Hematopoietic multipotent progenitor cell treated with erythropoietin and hydrocortisone succinate and interleukin-3 and kit ligand, for 15 days (in vitro differentiated cells): ENCODE results near the gene GRK5.
"Not testable (repeated sequence)": the region's sequence is repeated elsewhere in the genome, so short reads cannot be mapped to it uniquely, and the experiment has no call there.

Experiments used
- DNase-seq: peaks from one replicate; pipeline ENCODE4 v3.0.0-alpha.2; 2015; ENCODE audit warnings: low spot score

The GRK5 gene

DNA sequence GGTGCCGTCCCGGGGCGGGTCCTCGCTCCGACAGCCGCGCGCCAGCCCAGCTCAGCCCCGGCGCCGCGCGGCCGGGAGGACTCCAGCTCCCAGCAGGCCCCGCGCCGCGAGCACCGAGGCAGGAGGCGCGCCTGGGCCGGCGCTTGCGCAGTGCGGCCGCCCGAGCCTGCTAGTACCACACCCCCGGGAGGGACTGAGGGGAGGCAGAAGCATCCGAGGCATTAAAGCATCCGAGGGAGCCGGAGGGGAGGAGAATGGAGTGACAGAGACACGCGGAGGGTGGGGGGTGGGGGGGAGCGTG, at the start of gene GRK5:
GRK5 (plus strand) TSS at position 206 of the 301 bp plus-strand sequence. CDS start 347 bp downstream, outside the sequence.
- peak; percentile 92 for DNase-seq

- DNase-seq = no peak
Measured at GRCh38 chr10:119159332-119159731, 48.0 kb upstream of the GRK5 start.

DNA sequence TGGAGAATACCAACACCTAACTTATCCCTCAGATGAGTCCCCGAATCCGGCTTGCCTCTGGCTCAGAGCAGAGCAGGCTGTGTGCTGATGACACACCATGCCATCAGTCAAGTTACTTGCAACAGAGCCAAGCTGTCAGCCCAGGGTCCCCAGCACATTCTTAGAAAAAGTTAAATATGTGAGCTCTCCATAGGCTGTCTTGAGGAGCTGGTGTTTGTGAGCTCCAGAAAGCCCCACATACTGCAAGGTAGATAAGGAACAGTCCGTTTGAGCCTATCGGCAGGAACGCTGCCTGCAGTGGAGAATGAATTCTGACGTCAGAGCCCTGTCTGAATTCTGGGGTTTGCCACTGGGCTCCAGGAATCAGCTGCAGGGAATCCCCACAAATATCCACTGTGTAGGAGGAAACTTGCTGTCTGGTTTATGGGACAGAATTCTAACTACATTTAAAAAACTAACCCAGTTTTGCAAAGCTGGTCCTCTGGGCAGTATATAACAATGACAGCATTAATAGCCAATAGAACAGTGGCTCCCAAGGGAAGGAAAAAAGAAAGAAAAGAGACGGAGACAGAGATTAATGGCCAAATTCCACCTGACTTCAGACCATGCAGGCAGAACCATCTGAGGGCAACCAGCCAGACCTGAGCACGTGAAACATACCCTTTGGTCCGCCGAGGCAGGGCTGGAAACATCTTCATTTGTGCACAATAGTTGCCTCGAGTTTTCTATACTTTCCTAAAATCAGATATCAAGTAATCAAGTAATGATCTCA, 45.5 kb upstream of the GRK5 start:
- no peak for DNase-seq

- no peak for DNase-seq
Measured at GRCh38 chr10:119162452-119163092, 44.8 kb upstream of the GRK5 start.

- DNase-seq = peak; percentile 78
Measured at GRCh38 chr10:119165171-119166117, 41.9 kb upstream of the GRK5 start, which contains the start of gene SFXN4. SFXN4 (minus strand) TSS chr10:119165714; CDS start chr10:119165647, 67 bp downstream.

- DNase-seq = no peak
Measured at GRCh38 chr10:119166118-119166500, 41.3 kb upstream of the GRK5 start.

- no peak for DNase-seq
Measured at GRCh38 chr10:119166564-119166963, 40.8 kb upstream of the GRK5 start.

- no peak for DNase-seq
Measured at GRCh38 chr10:119167041-119167440, 40.3 kb upstream of the GRK5 start.

DNA sequence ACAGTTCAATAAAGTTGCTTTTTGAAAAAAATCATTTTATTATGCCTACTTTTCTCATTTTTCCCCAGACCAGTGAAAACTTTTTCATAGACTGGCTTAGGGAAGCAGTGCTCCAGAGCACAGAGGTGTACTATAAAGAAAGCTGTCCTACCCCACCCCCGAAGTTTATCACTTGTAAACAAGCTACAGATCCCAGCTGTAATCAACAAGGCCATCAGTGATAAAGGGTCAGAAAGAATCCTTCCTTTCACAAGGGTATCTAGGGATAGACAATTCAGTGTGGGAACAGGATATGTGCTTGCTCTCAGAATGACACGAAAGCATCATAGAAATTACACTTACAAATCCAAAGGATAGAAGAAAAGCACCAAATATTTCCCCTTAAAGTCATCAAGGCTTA, 33.3 kb upstream of the GRK5 start:
- no peak for DNase-seq

DNA sequence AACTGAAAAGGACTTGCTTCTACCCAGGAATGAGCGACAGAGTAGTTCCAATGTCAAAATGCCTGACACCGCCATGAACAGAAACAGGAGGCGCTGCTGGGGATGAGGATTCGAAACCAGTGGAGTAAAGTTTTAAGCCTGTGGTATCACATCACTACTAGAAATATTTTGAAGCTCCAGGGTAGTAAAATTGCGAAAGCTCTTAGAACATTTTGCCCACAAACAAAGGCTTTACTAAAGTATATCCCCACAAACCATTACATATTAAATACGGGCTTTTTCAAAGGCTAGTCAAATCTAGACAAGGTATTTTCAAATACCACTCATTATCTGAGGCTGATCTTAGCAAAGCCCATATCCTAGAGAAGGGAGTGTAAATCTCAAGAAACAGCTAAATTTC, 31.2 kb upstream of the GRK5 start:
- DNase-seq = no peak

DNA sequence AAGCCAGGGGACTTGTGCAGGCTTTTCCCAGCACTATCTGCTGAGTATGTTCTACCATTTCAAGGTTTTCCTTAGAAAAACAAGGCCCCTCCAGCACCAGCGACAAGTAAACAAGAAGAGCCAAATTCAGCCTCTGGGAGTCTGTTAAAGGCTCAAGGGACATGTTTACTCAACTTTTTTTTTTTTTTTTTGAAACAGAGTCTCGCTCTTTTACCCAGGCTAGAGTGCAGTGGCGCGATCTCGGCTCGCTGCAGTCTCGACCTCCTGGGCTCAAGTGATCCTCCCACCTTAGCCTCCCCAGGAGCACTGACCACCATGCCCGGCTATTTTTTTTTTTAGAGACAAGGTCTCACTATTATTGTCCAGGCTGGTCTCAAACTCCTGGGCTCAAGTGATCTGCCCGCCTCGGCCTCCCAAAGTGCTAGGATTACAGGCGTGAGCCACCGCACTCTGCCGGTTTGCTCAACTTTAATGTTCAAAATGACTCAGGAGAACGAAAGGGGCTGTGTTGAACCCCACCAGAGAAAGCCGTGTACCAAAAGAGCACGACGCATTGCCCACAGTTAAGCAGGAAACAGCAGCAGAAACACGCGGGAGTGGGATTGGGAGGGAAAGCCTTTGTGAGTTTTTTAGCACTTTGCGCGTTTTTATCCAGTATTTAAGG, 29.5 kb upstream of the GRK5 start:
- no peak for DNase-seq

GRCh38 chr10:119178372-119179119, 28.8 kb upstream of the GRK5 start, which contains the start of gene PRDX3:
PRDX3 (minus strand) TSS chr10:119178812; CDS start chr10:119178790, 22 bp downstream.
- DNase-seq = peak; percentile 90

- not testable (repeated sequence) for DNase-seq
Measured at GRCh38 chr10:119180850-119181400, 26.4 kb upstream of the GRK5 start.

GRCh38 chr10:119183664-119184412, 23.5 kb upstream of the GRK5 start:
- DNase-seq = no peak

DNA sequence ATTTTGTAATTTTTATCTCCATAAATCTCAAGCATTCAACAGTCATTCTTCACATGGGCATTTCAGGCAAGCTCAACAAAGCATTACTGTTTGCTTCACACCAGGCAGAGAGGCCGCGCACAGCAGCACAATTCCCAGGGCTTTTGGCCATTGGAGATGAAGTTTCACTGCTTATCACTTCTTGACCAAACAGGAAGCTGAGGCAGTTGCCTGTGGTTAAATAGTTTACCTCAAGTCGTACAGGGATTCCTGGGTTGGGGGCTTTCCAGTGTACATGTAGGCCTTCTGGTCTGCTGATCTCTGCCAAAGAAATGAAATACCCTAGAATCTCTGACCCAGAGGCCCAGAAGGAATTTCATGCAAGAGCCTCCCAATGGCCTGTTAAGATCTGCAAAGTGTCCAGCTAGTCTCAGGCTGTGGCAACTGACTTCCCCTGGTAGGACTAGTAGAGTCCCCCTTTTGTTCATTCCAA, 17.5 kb upstream of the GRK5 start:
- no peak for DNase-seq

DNA sequence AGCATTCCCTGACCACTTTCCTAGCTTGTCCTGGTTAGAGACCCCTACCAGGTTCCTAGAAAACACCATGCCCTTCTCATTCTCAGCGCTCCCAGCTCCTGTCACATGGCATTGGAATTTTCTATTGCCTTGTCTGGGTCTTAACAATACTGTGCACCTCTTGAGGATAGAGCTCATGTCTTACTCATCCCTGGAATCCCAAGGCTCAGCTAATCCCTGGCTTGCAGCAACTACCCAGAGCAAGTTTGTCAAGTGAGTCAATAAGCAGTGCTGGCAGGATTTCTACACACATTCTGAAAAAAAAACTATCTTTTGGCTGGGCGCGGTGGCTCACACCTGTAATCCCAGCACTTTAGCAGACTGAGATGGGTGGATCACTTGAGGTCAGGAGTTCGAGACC, 17.0 kb upstream of the GRK5 start:
- DNase-seq = no peak

DNA sequence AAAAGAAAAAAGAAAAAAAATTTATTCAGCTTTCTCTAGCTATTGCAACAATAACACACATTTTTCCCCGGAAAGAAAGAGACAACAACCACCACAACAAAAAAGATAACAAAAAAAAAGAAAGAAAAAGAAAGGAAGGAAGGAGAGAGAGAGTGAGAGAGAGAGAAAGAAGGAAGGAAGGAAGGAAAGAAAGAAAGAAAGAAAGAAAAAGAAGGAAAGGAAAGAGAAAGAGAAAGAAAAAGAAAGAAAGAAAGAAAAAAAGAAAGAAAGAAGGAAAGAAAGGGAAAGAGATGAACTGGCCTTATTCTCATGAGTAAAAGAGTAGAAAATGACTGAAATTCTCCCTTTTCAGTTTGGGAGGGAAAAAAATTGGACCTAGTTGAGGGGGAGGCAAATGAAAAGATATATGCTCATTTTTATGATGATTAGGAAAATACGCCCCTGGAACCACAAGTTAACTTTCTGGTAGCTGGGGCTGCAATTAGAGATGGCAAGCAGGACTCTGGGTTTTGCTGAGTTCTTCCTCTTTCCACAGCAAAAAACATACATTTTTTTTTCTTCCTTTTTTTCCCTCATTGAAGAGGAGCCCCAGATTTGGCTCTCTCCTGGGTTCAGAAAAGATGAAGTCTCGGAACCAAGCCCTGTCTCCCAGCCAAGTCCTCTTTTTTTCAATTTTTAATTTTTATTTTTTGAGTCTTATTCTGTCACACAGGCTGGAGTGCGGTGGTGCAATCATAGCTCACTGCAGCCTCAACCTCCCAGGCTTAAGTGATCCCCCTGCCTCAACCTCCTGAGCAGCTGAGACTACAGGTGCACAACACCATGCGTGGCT, 16.2 kb upstream of the GRK5 start:
- no peak for DNase-seq

GRCh38 chr10:119191881-119192280, 15.5 kb upstream of the GRK5 start:
- DNase-seq = no peak

DNA sequence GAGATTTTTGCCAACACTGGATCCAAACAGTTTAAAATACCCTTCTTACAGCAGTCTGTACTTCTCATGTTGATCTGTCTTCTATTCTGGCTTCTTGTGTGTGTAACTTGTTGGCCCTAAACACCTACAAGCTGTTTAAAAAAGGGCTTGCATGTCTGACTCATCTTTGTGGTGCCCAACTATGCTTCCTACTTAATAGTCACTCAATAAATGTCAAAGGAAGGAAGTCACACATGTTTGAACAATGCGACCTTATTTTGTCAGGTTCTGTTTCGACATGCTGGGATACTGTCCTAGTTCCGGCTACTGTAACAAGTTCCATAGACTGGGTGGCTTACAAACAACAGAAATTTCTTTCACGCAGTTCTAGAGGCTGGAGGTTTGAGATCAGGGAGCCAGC, 9.4 kb upstream of the GRK5 start:
- DNase-seq = no peak
